Sigmoid colon (tissue), 4 donors: ENCODE results near the gene ARGLU1.

Experiments used
- POLR2AphosphoS5 ChIP-seq, 4 donors: sonication (generic); formaldehyde crosslinking; IDR thresholded peaks; one replicate each; pipeline ENCODE4 v1.6.1; 2017; ENCODE audit warnings: antibody characterized with exemption in 4 of 4
- TF ChIP-seq, protein P1 (sequence below), 4 experiments: fragments of 450-650 bp in 3 of 4; fragments of 200-600 bp in 1 of 4; IDR thresholded peaks; one replicate each; pipeline ENCODE4 v1.5.1; 2016 to 2019; ENCODE audit warnings: antibody characterized with exemption in 4 of 4, mild to moderate bottlenecking in 3 of 4, moderate library complexity in 2 of 4

DNA sequence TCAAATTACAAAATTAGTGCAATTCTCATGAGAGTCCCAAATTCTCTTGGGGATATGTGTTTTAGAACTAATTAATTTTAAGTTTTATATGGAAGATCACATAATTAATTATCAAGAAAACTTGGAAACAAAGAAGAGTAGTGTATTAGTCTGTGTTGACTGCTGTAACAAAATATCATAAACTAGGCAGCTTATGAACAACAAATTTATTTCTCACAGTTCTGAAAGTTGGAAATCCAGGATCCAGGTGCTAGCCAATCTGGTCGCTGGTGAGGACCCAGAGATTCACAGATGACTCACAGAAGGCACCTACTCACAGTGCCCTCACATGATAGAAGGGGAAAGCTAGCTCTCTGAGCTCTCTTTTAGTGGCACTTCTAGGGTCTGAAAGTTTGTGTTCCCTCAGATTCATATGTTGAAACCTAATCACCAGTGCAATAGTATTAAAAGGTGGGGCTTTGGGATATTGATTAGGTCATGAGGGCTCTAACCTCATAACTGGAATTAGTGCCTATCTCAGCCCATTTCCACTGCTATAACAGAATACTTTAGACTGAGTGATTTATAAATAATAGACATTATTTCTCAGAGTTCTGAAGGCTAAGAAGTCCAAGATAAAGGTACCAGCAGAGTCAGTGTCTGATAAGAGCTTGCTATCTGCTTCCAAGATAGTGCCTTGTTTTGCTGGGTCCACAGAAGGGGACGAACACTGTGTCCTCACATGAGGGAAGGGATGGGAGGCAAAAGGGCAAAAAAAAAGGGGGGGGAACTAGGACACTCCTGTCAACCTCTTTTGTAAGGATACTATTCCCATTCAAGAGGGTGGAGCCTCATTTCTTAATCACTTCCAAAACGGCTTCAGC, 1.5 kb upstream of the ARGLU1 start:
- TF ChIP-seq, protein P1, sequence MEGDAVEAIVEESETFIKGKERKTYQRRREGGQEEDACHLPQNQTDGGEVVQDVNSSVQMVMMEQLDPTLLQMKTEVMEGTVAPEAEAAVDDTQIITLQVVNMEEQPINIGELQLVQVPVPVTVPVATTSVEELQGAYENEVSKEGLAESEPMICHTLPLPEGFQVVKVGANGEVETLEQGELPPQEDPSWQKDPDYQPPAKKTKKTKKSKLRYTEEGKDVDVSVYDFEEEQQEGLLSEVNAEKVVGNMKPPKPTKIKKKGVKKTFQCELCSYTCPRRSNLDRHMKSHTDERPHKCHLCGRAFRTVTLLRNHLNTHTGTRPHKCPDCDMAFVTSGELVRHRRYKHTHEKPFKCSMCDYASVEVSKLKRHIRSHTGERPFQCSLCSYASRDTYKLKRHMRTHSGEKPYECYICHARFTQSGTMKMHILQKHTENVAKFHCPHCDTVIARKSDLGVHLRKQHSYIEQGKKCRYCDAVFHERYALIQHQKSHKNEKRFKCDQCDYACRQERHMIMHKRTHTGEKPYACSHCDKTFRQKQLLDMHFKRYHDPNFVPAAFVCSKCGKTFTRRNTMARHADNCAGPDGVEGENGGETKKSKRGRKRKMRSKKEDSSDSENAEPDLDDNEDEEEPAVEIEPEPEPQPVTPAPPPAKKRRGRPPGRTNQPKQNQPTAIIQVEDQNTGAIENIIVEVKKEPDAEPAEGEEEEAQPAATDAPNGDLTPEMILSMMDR (IDR thresholded peaks at IDR 0.05) = no peak
- TF ChIP-seq POLR2AphosphoS5 (IDR thresholded peaks at IDR 0.05) = no peak
